ENCODE results near the gene LRP3.

GRCh38 chr19:33206261-33207039 is 12.3 kb downstream of the LRP3 start:
- TF ChIP-seq, protein P1, sequence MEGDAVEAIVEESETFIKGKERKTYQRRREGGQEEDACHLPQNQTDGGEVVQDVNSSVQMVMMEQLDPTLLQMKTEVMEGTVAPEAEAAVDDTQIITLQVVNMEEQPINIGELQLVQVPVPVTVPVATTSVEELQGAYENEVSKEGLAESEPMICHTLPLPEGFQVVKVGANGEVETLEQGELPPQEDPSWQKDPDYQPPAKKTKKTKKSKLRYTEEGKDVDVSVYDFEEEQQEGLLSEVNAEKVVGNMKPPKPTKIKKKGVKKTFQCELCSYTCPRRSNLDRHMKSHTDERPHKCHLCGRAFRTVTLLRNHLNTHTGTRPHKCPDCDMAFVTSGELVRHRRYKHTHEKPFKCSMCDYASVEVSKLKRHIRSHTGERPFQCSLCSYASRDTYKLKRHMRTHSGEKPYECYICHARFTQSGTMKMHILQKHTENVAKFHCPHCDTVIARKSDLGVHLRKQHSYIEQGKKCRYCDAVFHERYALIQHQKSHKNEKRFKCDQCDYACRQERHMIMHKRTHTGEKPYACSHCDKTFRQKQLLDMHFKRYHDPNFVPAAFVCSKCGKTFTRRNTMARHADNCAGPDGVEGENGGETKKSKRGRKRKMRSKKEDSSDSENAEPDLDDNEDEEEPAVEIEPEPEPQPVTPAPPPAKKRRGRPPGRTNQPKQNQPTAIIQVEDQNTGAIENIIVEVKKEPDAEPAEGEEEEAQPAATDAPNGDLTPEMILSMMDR (IDR thresholded peaks at IDR 0.05): no peak
- TF ChIP-seq ZFX (IDR thresholded peaks at IDR 0.05; ENCODE audit: borderline replicate concordance): no peak

Measured in 22Rv1 (cell line).